Amniotic epithelial cell (primary cell): ENCODE results near the gene VTA1.
A peak's percentile ranks its signal among the peaks of the same experiment; 100 is the strongest.
"Not testable (repeated sequence)": the region's sequence is repeated elsewhere in the genome, so short reads cannot be mapped to it uniquely, and the experiment has no call there.

ENCODE experiments used
- DNase-seq: peaks from one replicate; pipeline ENCODE4 v3.0.0-alpha.2; 2010; ENCODE audit warnings: low read depth

Gene VTA1

DNA sequence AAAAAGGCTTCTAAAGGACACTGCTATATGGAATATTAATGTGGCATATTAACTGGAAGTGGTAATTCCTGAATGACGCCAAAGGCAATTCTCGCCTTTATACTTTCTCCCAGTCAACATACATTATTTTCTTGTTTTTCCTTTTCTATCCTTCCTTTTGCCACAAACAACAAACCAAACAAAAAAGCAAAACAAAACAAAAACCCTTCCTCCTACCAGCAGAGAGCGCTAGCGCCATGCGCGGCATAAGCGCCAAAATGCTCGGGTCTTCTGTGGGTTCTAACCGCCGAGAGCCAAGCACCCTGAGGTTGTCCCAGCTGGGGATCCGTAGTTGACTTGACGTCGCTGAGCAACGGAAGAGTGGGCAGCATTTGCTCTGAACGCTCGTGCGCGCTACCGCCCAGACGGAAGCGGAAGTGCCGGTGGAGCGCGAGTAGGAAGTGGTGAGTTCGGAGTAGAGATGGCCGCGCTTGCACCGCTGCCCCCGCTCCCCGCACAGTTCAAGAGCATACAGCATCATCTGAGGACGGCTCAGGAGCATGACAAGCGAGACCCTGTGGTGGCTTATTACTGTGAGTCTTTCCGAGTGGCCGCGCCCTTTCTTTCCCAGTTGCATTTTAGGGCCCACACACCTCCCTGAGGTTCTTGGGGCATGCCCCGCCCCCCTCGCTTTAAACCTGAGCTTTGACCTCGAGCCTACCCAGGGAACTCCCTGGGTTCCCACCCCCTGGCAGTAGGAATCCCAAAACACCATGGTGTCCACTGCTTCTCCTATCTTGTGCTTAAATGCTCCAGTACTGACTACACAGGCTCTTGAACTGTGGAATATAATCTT lies at the start of gene VTA1, which contains the start of gene NMBR:
VTA1 (plus strand) TSS at position 436 of the 835 bp plus-strand sequence; CDS start at position 461, 25 bp downstream.
NMBR (minus strand) TSS at position 295 of the 835 bp plus-strand sequence. CDS start 58,464 bp downstream, outside the sequence.
- DNase-seq: peak; percentile 99

- DNase-seq: not testable (repeated sequence)
Measured at GRCh38 chr6:142104820-142105219, 42.2 kb upstream of the VTA1 start.

DNA sequence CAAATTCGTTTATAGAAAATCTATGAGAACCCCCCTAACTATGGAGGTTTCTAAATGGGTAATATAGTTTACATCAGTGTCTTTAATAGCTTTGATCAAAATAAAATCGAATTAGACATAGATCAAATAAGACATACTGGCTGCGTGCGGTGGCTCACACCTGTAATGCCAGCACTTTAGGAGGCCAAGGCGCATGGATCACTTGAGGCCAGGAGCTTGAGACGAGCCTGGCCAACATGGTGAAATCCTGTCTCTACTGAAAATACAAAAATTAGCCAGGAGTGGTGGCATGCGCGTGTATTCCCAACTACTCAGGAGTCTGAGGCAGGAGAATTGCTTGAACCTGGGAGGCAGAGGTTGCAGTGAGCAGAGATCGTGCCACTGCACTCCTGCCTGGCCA lies 36.2 kb upstream of the VTA1 start:
- not testable (repeated sequence) for DNase-seq

- peak; percentile 72 for DNase-seq
Measured at GRCh38 chr6:142112451-142113061, 34.5 kb upstream of the VTA1 start.

- DNase-seq: no peak
Measured at GRCh38 chr6:142117366-142117765, 29.7 kb upstream of the VTA1 start.

GRCh38 chr6:142118328-142118727 lies 28.7 kb upstream of the VTA1 start:
- DNase-seq: no peak

DNA sequence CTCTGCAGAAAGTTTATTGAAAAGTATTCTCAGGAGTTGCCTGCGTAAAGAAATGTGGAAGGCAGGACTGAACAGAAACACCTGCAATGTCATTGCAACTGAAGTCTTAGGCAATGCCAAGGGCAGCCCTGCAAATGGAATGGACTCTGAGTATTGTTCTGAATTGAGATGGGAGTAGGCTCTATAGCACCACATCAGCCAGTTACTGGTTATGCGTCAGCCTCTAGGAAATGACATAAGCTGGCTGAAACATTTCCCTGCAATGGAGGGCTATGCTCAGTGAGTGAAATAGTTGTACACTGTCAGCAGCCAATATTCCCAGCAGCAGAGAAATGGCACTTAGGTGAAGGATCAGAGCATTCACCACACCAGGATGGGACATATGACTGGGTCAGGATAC lies 28.1 kb upstream of the VTA1 start:
- no peak for DNase-seq

- no peak for DNase-seq
Measured at GRCh38 chr6:142121342-142121741, 25.7 kb upstream of the VTA1 start.

DNA sequence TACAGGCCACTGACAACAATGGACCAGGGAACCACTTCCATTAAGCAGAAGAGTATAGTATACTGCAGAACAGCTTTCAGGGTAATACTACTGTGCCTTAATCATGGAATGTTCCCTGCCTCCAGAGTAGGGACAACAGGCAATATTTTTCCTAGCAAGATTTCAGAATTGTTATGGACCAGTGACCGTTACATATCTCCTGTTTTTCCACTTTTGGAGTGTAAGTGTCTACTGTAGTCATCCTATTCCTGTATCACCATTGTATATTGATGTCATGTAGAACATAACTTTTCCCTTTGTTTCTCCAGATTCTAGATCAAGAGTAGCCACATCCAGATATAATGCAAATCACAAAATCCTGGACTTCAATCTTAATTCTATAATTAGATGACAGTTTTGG lies 16.2 kb upstream of the VTA1 start:
- no peak for DNase-seq

DNA sequence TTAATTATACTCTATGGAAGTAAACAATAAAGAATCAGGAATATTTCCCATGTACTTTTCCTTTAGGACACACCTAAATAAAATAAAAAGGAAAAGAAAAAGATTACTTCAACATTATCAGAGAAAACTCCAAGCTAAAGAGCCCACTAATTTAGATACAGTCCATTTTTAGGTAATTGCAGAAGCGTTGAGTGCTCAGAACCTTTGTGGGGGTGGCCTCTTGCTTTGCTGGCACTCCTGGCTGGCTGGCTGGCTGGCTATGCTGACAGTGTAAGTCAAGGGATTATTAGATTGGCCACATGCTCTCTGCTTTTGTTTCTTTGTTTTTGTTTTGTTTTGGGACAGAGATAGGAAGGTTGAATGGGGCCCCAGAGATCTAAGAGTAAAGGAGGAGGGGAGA lies 14.4 kb upstream of the VTA1 start, which contains the start of gene GJE1:
GJE1 (plus strand) TSS at position 301 of the 400 bp plus-strand sequence. CDS start 234 bp downstream, outside the sequence.
- DNase-seq: no peak

DNA sequence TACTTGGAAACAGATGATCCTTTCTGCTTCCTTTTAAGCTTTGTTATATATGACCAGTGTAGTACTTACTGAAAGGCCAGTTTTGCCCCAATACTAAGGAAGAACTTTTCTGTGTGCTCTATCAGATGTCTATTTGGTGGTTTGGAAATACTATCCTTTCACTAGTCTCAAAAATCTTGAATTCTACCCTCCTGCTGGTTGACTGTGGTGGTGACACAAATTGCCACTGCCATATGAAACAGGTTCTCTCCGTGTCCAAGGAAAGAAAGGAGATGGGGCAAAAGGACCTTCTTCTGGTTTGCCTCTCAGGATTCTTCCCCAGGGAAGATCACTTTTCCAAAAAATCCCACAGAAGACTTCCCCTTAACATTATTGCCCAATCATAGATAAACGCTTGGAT lies 8.2 kb upstream of the VTA1 start:
- DNase-seq: no peak

DNA sequence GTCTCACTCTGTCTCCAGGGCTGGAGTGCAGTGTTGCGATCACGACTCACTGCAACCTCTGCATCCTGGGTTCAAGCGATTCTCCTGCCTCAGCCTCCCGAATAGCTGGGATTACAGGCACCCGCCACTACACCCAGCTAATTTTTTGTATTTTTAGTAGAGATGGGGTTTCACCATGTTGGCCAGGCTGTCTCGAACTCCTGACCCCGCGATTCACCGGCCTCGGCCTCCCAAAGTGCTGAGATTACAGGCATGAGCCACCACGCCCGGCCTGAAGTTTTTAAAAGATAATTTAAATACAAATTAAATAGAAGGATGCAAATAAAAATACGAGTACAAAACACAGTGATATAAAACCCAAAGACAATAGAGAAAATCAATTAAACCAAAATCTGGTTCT lies 5.5 kb upstream of the VTA1 start:
- not testable (repeated sequence) for DNase-seq

GRCh38 chr6:142152746-142153145 lies 5.7 kb downstream of the VTA1 start:
- peak; percentile 69 for DNase-seq

GRCh38 chr6:142153196-142153595 lies 6.1 kb downstream of the VTA1 start:
- DNase-seq: no peak

GRCh38 chr6:142154336-142154735 lies 7.3 kb downstream of the VTA1 start:
- DNase-seq: no peak

GRCh38 chr6:142155091-142155490 lies 8.0 kb downstream of the VTA1 start:
- no peak for DNase-seq

GRCh38 chr6:142155895-142156757 lies 9.1 kb downstream of the VTA1 start:
- peak; percentile 31 for DNase-seq

DNA sequence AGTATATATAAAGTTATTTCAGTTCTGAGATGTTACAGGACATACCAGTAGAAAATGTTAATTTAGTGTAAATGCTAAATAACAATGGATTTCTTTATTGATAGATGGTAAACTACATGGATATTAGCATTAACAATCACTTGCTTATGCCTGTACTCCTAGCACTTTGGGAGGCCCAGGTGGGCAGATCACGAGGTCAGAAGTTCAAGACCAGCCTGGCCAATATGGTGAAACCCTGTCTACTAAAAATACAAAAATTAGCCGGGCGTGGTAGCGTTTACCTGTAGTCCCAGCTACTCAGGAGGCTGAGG lies 9.7 kb downstream of the VTA1 start:
- not testable (repeated sequence) for DNase-seq

GRCh38 chr6:142162780-142163179 lies 15.7 kb downstream of the VTA1 start:
- DNase-seq: no peak

DNA sequence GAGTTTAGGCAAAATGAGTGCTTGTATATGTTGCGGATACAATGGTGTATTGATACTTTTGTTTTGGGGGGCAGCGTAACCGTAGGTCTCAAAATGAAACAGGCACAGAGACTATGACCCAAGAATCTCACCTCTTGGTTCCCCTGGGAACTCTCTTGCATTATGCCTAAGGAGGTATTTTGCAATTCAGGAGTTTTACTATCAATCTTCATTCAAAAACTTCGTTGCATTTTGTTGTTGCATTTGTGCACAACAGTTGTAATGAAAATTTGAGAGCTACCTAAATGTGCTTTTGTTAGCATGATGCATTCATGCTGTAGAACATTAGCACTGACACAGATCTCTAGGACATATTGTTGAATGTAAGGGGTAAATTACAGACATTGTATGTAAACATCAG lies 18.2 kb downstream of the VTA1 start:
- peak; percentile 30 for DNase-seq

GRCh38 chr6:142167071-142167470 lies 20.0 kb downstream of the VTA1 start:
- no peak for DNase-seq

DNA sequence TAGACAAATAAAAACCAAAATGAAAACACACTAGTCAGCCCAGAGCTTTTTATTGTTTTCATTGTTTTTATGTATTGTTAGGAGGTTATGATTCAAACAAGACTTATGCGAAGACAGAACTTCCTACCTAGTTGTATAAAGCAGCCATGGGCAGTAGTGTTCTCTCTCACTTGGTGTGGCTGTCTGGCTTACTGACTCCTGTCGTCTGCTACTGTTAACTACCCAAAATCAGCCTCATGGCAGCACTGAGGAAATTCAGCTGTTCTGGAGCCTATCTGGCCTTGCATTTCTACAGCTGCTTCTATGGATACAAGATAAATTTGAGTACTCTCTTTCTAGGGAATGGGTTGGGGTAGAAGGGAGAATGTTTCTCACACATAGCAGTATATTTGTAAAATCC lies 20.4 kb downstream of the VTA1 start:
- no peak for DNase-seq
